CD4-positive, alpha-beta T cell treated with Interleukin-6 at 100 ng/mL for 8 hours (primary cell): ENCODE results near the gene MYOM1.
A peak's percentile ranks its signal among the peaks of the same experiment; 100 is the strongest.

Experiments used
- DNase-seq: peaks from one replicate; pipeline ENCODE4 v3.0.0-alpha.2; 2020; ENCODE audit warnings: mixed read lengths, low spot score

The MYOM1 gene

GRCh38 chr18:3150274-3150673 lies 69.5 kb downstream of the MYOM1 start:
- no peak for DNase-seq

GRCh38 chr18:3148930-3149535 lies 70.7 kb downstream of the MYOM1 start:
- DNase-seq, result no peak

- no peak for DNase-seq
These were observed 71.7 kb downstream of the MYOM1 start for GRCh38 chr18:3147935-3148554.

DNA sequence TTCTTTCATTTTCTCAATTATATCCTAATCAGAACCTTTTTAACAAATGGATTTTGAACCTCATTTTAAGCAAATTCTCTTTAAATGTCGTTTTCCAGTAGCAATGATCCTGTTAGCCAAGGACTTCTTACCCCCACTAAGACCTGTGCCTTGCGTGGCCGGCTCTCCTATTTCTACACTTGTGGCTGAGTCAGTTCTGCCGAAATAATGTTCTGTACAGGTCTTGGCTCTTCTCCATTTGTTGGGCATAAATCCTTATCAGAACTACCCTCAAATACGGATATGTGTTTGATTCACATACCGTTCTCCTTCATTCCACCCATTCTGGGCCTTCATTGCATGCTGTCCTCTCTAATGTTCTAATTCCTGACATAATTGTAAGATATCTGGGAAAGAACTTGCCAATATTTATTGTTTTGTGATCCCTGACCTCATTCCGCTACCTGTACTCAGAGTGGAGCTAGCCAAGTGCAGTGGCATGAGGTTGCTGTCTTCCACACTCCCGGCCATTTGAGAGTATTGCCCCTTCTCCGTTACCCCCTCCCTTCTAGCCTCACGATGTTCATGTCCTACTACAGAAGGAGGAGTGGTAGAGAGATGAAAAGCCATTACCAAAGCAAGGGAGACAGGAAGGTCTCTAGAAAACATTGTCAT lies 78.7 kb downstream of the MYOM1 start:
- no peak for DNase-seq

DNA sequence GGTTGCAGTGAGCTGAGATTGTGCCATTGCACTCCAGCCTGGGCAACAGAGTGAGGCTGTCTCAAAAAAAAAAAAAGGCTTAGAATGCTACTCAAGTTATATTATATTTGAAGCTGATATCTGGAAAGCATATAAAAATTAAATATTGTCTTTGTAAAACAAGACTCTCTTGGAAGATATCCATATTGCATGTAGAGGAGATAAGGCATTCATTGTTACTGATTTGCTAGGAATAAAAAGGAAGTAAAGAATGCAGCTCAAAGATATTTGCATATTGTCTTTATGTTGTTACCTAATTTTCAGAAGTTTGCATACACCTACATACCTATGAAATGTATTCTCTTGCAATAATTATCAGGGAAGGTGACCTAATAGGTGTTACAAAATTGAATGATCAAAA lies 79.4 kb downstream of the MYOM1 start:
- DNase-seq, result no peak

DNA sequence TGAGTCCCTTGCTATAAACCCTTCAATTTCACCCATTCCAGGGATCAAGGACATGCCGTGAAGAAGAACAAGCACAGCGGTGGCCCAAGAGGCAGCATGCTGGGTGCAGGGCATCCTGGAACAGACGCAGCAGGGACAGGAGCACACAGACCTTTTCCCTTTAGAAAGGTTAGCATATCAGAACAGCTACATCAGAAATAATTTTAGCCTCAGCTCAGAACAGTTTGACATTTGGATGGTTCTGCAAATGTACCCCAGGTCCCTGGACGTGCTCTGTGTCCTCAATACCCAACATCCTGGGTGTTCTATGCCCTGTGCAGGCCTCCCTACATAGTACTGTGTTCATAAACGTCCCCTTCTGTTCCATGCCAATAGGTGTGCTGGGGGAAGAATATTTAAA lies 80.4 kb downstream of the MYOM1 start:
- DNase-seq, result no peak

- DNase-seq, result no peak
These were observed 81.3 kb downstream of the MYOM1 start for GRCh38 chr18:3138274-3138975.

- no peak for DNase-seq
These were observed 84.2 kb downstream of the MYOM1 start for GRCh38 chr18:3135536-3135935.

DNA sequence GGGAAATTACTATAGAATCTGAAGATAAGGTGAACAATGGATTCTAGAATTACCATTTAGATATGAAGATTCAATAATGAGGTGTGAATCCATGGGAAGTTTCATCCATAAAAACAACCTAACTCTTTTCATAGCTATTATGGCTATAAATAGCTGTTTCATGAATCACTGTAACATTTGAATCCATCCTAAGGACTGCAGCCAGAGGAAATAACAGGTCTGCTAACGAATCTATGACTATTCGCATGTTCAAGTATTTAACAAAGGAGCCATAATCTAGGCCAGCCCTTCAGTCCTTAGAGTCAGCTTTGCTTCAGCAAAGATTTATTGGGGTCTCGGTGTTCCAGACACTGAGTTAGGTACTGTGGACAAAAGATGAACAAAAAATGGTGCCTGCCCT lies 87.1 kb downstream of the MYOM1 start:
- DNase-seq, result no peak

- no peak for DNase-seq
These were observed 89.4 kb downstream of the MYOM1 start for GRCh38 chr18:3130344-3130743.

DNA sequence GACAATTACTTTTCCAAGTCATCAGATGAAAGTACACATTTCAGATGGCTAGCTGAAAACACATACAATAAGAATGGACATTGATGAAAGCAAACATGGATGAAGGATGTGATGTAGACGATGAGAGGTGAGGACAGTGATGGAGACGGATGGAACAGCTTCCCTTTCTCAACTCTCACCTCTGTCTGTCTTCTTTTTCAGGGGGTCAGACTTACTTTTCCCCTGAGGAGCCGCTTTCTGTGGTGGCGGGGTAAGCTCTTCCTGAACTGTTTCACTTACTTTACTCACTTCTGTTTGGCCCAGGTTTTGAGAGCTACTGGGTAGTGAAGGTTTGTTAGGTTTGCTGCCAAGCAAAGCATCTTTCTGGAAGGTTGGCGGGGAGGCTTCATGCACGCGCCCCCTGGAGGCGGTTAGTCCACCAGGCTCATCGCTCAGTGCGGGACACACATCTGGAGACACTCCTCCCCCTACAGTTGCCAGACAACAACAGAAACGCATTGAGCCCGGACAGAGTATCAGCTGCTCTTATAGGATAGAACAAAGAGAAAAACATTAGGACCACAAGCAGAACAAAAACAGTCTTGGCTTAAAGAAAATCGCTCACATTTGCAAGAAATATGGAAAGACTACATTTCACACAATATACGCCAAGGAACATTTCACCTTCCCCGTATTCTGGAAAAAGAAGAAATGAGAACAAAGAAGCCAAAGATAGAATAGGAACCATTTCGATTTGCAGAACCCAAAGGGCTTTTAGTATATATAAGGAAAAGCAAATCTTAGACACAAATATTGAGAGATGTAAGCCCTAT lies 90.5 kb downstream of the MYOM1 start:
- peak; percentile 81 for DNase-seq

DNA sequence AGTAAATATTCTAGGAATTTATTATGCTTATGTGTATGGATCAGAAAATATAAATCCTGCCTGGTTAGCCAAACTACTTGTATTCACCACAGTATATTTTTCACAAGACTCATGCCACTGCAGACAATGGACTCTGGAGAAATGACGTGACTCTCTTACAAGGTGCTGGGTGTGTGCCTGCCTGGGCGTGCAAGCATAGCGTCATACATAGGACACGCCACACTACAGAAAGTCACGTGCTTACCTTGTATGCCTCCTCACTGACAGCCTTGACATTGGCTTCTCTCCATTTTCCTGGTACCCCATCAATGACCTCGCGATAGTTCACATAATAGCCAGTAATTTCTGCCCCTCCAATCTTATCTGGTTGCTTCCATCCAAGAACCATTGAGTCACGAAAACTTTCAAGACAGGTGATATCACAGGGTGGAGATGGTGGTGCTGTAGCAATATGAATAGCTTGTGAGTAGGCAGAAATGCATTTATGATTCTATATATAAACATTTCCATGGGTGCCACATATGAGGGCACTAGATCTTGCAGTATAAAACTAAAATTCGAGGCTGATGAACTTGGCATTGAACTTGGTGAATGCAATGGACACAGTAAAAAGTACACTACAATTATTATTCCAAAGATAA lies 93.2 kb downstream of the MYOM1 start:
- no peak for DNase-seq

DNA sequence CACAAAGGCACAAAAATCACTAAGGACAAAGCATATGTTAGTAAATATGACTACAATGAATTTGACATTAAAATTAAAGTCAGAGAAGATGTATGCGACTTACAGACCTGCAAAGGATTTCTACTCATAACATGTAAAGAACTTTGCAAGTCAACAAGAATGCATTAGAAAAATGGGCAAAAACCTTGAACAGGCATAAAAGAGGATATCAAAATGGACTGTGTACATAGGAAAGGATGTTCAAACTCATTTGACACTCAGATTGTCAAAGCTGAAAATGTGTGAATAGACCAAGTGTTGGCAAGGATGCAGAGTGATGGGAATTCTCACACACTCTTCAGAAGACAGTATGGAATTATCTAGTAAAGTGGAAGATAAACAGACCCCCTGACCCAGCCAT lies 94.9 kb downstream of the MYOM1 start:
- no peak for DNase-seq

- DNase-seq, result no peak
These were observed 96.9 kb downstream of the MYOM1 start for GRCh38 chr18:3122851-3123250.

- DNase-seq, result no peak
These were observed 98.5 kb downstream of the MYOM1 start for GRCh38 chr18:3121259-3121658.

- DNase-seq, result no peak
These were observed 99.4 kb downstream of the MYOM1 start for GRCh38 chr18:3120356-3120755.

- DNase-seq, result no peak
These were observed 100.1 kb downstream of the MYOM1 start for GRCh38 chr18:3119401-3120341.

GRCh38 chr18:3118195-3119010 lies 101.4 kb downstream of the MYOM1 start:
- no peak for DNase-seq

DNA sequence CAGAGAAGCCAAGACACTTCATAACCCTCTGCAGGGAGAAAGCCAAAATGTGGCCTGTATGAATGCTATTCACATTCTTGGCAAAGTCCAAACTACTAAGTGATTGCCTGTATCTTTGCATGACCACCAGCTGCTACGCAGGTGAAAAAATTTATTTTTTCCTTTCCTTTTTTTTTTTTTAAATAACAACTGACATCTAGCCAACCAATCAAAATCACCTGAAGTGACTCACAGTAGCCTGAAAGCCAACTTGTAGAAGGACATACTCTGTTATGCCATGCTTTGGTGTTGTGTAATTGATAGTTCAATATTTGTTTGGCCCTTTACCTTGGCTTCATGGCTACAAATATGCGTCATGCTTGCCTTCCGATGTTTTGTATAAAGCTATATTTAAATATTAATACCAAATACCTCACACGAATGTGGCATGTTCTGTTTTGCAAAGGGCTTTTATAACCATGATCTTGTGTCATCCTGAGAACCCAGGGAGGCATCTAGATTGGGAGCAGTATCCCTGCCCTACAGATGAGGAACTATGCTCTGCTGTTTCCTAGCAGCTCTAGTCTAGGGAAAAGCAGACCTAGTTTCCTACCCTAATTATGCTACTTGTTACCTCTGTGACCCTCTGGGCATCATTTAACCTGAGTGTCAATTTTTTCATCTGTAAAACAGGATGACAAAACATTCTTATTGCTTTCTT lies 102.1 kb downstream of the MYOM1 start:
- DNase-seq, result no peak
